DMS 273 treated with DMSO at 0.1 percent for 48 hours (cell line): ENCODE results near the gene PPP1R1B.
A peak's percentile ranks its signal among the peaks of the same experiment; 100 is the strongest.

Experiments
- DNase-seq: peaks from one replicate; lab custom pipeline; 2025; lab: John Stamatoyannopoulos, UW

Gene PPP1R1B

DNA sequence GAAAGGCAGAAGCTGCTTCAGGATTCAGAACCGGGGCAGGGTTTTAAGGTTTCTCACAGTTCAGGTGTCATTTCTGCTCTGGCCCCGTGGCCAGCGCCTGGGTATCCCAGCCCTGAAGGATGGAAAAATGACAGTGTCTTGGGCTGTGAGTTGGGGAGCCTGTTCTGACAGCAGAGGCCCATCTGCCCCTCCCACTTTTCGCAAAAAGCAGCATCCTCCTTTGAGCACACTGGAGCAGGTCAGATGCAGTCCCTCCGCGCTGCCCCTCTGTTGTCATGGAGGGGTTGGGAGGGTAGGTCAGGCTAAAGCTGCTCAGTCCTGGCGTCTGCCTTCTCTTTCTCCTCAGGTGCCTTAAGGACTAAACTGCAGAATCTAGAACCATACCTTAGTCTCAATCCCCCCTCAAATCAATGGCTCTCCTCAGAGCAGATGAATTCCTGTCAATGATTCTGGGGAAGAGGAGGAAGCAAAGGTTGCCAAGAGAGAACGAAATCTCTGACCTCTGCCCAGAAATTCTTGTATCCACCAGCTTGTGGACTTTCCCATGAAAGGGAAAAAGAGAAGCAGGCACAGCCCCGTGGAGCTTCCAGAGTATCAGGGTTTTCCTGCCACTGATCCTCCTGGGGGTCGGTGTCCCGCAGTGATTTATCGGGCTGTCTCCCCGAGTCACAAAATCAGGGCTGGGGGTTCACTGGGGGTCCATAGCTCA, 26.3 kb upstream of the PPP1R1B start:
- DNase-seq = no peak

GRCh38 chr17:39600997-39601597, 25.7 kb upstream of the PPP1R1B start:
- no peak for DNase-seq

- DNase-seq = no peak
Observed at GRCh38 chr17:39601758-39602532, 24.8 kb upstream of the PPP1R1B start.

- no peak for DNase-seq
Observed at GRCh38 chr17:39602533-39603303, 24.0 kb upstream of the PPP1R1B start.

DNA sequence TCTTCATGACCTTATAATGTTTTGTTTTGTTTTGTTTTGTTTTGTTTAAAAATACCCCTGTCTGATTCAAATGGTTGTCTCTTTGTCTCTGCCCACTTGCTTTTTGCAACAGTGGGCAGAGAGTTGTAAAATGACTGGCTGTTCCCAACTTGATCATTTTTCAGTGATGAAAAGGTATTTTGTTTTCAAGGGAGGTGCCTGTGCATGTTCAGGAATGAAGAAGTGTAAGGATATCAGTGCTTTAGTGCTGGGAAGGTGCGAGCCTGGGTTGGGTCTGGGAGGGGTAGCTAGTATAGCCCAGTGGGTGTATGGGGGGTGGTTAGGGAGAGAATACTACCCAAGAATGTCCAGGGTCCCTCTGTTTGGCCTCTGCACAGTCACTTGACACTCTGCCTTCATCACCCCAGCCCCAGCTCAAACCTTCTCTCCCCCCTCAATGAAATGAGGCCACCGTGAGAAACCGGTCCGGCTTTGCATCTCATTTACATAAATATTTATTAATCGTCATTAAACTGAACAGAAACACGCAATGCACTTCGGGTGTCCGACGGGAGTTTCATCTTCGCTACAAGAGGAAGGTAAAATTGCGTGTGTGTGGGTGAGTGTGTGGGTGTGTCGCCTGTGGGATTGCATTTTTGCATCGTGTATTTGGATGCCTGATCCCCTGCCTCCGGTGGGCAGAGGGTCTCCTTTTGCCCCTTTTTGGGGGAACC, 23.3 kb upstream of the PPP1R1B start:
- no peak for DNase-seq

DNA sequence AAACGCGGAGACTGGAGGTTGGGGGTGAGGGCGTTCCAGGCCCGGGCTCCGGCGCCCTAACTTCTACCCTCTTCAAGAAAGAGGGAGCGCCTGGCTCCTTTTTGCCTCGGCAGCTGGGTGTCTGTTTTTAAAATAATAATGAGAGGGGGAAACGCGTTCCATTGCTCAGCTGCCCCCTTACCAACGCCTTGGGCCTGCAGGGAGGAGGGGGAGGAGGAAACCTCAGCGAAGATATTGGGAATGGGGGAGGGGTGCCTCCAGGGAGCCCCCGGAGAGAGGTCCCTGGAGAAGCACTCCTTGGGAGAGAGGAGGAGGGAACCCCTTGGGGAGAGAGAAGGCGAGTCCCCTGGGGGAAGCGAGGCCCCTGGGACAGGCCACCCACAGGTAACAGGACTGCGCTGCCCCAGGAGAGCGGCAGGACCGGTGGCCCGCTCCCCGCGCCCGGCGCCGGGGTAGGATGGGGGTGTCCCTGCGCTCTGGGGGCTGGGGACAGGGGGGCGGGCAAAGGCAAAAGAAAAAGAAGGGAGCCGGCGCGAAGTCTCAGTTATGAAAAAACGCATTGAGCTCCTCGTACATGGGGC, 21.8 kb upstream of the PPP1R1B start:
- no peak for DNase-seq

DNA sequence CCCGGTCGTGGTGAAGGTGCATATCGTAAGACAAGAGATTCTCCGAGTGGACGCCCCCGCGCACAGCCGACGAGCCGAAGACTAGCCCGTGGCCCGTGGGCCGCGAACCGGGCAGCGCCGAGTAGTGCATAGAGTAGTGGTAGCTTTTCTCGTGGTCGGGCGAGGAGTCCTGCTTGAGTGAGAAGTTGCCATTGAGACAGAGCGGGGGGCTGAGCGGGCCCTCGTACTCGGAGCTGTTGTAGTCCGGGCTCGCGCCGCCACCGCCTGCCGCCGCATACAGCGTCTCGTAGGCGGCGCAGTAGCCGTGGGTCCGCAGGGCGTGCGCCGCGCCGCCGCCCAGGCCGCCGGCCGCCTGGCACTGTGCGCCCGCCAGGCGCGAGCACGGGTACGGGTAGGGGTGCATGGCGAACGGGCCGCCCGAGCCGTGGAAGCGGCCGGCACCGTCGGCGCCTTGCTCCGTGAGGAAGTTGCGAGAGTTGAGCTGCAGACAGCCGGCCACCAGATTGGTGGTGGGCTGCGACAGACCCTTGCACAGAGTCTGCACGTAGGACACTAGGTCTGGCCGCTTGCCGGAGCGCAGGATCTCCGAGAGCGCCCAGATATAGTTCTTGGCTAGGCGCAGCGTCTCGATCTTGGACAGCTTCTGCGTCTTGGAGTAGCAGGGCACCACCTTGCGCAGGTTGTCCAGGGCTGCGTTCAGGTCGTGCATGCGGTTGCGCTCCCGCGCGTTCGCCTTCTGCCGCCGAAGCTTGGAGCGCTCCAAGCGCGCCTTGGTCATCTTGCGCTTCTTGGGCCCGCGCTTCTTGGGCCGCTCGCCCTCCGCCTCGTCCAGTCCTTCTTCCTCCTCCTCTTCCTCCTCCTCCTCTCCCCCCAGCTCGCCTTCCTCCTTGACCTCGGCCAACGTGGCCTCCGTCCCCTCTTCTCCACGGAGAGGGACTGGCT, 21.0 kb upstream of the PPP1R1B start:
- DNase-seq = no peak

GRCh38 chr17:39606434-39607056, 20.2 kb upstream of the PPP1R1B start:
- no peak for DNase-seq

- no peak for DNase-seq
Observed at GRCh38 chr17:39607057-39607850, 19.5 kb upstream of the PPP1R1B start.

DNA sequence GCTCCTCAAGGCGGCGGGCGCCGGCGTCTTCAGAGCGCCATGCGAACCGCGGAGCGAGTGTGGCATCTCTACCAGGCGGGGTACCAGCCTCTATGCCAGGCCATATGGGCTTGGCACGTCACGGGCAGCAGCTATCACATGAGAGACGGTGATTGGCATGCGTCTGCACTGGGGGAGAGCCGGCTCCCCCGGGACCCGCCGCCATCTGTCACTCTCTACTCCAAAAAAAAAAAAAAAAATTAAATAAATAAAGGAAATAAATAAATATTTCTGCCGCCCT, 19.0 kb upstream of the PPP1R1B start, which contains the start of gene NEUROD2:
Gene NEUROD2 (minus strand): TSS at position 70 of the 280 bp plus-strand sequence. CDS start 1,321 bp downstream, outside the sequence.
- peak; percentile 78 for DNase-seq

GRCh38 chr17:39608142-39608981, 18.4 kb upstream of the PPP1R1B start:
- peak; percentile 68 for DNase-seq

DNA sequence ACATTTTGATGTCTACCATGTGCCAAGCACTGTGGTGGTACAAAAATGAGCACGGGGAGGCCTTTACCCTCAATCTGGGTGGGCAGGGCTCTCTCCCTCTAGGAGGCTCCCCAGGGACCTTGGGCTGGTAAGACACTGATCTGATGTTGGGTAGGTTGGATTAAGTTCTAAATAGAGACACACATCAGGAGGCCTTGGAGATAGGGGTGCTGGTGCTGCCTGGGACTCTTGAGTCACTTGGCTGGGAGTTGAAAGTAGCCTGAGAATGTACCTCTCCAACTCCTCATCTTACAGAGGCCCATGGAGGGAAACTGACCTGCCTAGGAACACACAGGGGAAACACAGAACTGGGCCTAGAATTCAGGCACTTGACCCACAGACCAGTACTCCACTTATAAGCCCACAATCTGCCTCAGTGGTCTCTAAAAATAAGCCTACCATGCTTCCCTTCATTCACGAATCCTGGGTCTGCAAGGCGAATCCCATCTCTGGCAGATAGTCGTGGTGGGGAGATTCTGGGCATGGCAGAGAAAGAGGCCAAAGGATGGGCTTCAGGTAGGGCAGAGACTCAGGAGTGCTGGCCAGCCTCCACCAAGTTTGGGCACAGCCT, 17.2 kb upstream of the PPP1R1B start:
- DNase-seq = no peak

DNA sequence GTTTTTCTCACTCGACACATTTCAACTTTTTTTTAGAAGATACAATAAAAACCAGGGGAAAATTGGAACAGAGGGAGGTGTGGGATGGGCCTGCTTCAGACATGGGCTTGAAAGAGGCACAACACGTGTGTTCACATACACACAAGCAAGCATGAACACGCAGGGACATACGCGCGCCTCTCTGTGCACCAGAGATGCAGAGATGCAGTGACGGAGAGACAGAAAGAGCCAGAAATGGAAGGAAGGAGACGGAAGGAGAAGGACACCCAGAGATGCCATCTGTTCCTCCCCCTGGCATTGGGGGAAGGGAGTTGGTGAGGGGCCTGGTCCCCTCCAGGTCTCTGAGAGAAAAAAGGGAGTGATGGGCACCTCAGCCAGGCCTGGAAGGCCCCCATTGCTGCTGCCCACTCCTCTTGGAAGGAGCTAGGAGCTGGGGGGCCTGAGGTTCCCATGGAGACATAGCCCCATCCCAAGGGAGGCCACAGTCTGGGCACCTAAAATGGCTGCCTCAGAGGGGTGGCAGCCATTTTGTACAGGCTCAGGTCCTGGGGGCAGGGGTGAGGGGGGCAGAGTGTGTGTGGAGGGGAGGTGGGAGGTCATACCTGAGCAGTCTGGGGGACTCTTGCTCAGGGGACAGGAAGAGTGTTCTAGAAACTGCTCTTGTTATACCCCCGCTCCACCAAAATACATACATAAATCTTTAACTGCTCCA, 15.2 kb upstream of the PPP1R1B start:
- no peak for DNase-seq

DNA sequence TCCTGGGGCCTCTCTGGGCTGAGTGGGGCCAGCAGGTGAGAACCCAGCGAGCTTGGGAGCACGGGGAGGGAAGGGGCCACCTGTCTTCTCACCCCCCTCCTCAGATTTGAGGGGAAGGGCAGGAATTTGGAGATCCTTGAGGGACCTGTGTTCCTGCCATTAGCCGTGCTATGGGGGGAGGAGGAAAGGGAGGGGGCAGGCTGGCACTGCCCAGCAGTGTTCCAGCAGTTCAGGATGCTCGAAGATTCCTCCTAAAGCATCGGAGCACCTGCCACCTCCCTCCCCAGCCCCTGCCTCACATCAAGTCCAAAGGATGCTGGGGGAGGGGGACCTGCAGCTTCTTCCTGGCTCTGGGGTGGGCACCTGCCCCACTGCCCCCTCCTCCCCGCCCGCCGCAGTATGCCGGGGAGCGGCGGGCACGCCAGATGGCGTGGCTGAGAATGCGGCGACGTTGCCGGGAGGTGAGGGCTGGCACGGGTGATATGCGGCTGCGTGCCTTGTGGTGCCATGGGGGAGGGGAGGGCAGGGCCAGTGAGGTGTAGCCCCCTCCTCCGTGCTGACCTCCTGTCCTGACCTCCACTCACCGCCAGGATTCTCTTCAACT, 14.4 kb upstream of the PPP1R1B start:
- no peak for DNase-seq

GRCh38 chr17:39612935-39613464, 13.8 kb upstream of the PPP1R1B start:
- DNase-seq = no peak

DNA sequence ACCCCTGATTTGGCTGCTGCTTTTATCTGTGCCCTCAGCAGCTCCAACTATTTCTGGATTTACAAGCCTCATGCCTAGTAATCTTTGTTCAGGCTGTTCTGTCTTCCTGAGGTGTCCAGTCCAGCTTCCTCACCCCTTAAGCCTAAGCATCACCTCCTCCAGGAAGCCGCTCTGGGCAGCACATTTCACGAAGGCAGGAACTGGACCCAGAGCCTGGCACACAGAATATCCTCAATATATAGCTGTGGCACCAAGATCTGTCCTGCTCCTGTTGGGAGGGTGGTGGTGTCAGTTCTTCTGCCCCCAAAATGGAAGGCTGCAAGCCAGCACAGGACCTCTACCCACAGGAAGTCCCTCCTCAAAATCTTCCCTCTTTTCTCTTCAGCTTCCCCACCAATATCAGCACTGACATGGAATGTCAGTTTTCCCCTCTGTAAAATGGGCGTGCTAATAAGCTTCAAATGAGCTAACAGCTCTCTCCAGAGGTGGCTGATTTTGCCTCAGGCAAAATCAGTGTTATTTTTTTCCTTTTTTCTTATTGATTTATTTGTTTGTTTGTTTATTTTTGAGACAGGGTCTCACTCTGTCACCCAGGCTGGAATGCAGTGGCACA, 12.1 kb upstream of the PPP1R1B start:
- no peak for DNase-seq
